Fibroblast of lung (primary cell): ENCODE measurements around the gene XRCC1. TPM values are rescaled to one million over a fixed set of nuclear protein-coding genes. Genes with fewer than 3 reads are reported as not detected.

Source experiments
- DNase-seq, 2 donors: peaks; one replicate each; pipeline versions ENCODE4 v3.0.0 to v3.0.0-alpha.2; 2010; ENCODE audit warnings: low read depth in 2 of 2
- H2AFZ ChIP-seq: 2 replicates; pipeline ENCODE4 v1.5.1; 2012; ENCODE audit warnings: low read length, control low read depth, inconsistent platforms
- H3K27ac ChIP-seq: 2 replicates; pipeline ENCODE4 v1.5.1; 2011; ENCODE audit warnings: low read length, control low read depth; ENCODE audit not compliant: insufficient read depth
- H3K27me3 ChIP-seq: 2 replicates; pipeline ENCODE4 v1.5.1; 2011; ENCODE audit warnings: mild to moderate bottlenecking, low read length; ENCODE audit not compliant: control insufficient read depth, insufficient read depth
- H3K36me3 ChIP-seq: 2 replicates; pipeline ENCODE4 v1.5.1; 2011; ENCODE audit warnings: low read length; ENCODE audit not compliant: control insufficient read depth, insufficient read depth
- H3K4me1 ChIP-seq: 2 replicates; pipeline ENCODE4 v1.5.1; 2011; ENCODE audit warnings: low read length; ENCODE audit not compliant: control insufficient read depth, insufficient read depth; ENCODE audit errors: extremely low read depth
- H3K4me2 ChIP-seq: 2 replicates; pipeline ENCODE4 v1.5.1; 2011; ENCODE audit warnings: low read length, control low read depth; ENCODE audit not compliant: insufficient read depth; ENCODE audit errors: extremely low read depth
- H3K4me3 ChIP-seq, 4 experiments: fragments of 200-600 bp in 1 of 4; sonication (generic) in 1 of 4; replicated peaks in 1 of 4; 2 replicates each; pipeline ENCODE4 v1.5.1; 2011 to 2016; ENCODE audit warnings: low read length in 4 of 4, low read depth in 3 of 4, mild to moderate bottlenecking in 3 of 4, control low read depth in 2 of 4, inconsistent platforms in 1 of 4, mixed read lengths in 1 of 4; ENCODE audit not compliant: insufficient read depth in 1 of 4; ENCODE audit errors: control extremely low read depth in 1 of 4
- H3K79me2 ChIP-seq: 2 replicates; pipeline ENCODE4 v1.5.1; 2012; ENCODE audit warnings: mild to moderate bottlenecking, low read length, inconsistent platforms; ENCODE audit not compliant: control insufficient read depth, insufficient read depth
- H3K9ac ChIP-seq: 2 replicates; pipeline ENCODE4 v1.5.1; 2011; ENCODE audit warnings: mild to moderate bottlenecking, low read length, control low read depth; ENCODE audit not compliant: insufficient read depth
- H3K9me3 ChIP-seq: 2 replicates; pipeline ENCODE4 v1.5.1; 2012; ENCODE audit warnings: low read depth, low read length; ENCODE audit not compliant: control insufficient read depth, insufficient read depth
- H4K20me1 ChIP-seq: 2 replicates; pipeline ENCODE4 v1.5.1; 2011; ENCODE audit warnings: low read length; ENCODE audit not compliant: control insufficient read depth, insufficient read depth; ENCODE audit errors: extremely low read depth
- EZH2 ChIP-seq: IDR thresholded peaks from 2 replicates; pipeline ENCODE4 v1.5.1; 2012; ENCODE audit warnings: low read length, control low read depth, mild to moderate bottlenecking; ENCODE audit errors: missing control alignments
- polyA plus RNA-seq, 2 donors: library from polyadenylated mRNA; depleted of rRNA in 1 of 2; stranded (reverse) in 1 of 2; unstranded in 1 of 2; fragments of >200 nt; gene quantifications; 2 replicates each; pipeline ENCODE4 v1.2.1, GENCODE V29; 2011 to 2012; ENCODE audit warnings: missing spikeins in 1 of 2
- total RNA-seq: library from RNA; depleted of rRNA; stranded (reverse); fragments of >200 nt; gene quantifications from 2 replicates; pipeline ENCODE4 v1.2.1, GENCODE V29; 2014
- TF ChIP-seq, protein P1 (sequence below), 2 donors: IDR thresholded peaks in 1 of 2; conservative IDR thresholded peaks in 1 of 2; 1 replicate in 1 of 2; 2 replicates in 1 of 2; pipeline ENCODE4 v1.5.1; 2011 to 2012; ENCODE audit warnings: low read length in 2 of 2, control low read depth in 1 of 2, inconsistent platforms in 1 of 2, low read depth in 1 of 2, mild to moderate bottlenecking in 1 of 2

Gene XRCC1
- total and polyA plus RNA-seq, 2 donors (not counting 1 experiment from before 2014, with no cell fraction given): 8.6 to 14.5 TPM

DNA sequence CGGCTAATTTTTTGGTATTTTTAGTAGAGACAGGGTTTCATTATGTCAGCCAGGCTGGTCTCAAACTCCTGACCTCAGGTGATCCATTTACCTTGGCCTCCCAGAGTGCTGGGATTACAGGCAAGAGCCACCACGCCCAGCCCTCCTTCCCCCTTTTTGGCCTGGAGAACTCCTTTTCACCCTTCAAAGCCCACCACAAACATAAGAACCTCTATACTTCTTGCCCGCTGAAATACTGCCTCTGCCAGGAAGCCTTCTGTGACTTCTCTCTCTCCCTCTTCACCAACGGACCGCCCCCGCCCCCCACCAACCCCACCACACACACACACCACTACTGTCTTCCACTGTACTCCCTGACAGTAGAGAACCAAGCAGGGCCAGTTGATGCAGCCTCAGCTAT, 41.6 kb upstream of the XRCC1 start:
- Histone ChIP-seq H3K4me1 (peaks cover 2% of the 10 kb centered on the region), H3K27ac (no peak overlapping the region), H3K4me2 (no peak overlapping the region), H3K27me3 (no peaks in the 10 kb centered on the region), H3K9me3 (no peaks in the 10 kb centered on the region), H3K36me3 (peaks cover 7% of the 10 kb centered on the region), H3K9ac (no peak overlapping the region), H4K20me1 (no peaks in the 10 kb centered on the region), H2AFZ (no peak overlapping the region), H3K79me2 (peaks cover 13% of the 10 kb centered on the region), H3K4me3 (no peak overlapping the region)
- no peak for DNase-seq
- TF ChIP-seq, protein P1, sequence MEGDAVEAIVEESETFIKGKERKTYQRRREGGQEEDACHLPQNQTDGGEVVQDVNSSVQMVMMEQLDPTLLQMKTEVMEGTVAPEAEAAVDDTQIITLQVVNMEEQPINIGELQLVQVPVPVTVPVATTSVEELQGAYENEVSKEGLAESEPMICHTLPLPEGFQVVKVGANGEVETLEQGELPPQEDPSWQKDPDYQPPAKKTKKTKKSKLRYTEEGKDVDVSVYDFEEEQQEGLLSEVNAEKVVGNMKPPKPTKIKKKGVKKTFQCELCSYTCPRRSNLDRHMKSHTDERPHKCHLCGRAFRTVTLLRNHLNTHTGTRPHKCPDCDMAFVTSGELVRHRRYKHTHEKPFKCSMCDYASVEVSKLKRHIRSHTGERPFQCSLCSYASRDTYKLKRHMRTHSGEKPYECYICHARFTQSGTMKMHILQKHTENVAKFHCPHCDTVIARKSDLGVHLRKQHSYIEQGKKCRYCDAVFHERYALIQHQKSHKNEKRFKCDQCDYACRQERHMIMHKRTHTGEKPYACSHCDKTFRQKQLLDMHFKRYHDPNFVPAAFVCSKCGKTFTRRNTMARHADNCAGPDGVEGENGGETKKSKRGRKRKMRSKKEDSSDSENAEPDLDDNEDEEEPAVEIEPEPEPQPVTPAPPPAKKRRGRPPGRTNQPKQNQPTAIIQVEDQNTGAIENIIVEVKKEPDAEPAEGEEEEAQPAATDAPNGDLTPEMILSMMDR (conservative IDR thresholded peaks at IDR 0.05 in 1 of 2, IDR thresholded peaks at IDR 0.05 in 1 of 2; ENCODE audit: low read depth in 1 of 2, low read length in 2 of 2): no peak
- no peak for TF ChIP-seq EZH2

DNA sequence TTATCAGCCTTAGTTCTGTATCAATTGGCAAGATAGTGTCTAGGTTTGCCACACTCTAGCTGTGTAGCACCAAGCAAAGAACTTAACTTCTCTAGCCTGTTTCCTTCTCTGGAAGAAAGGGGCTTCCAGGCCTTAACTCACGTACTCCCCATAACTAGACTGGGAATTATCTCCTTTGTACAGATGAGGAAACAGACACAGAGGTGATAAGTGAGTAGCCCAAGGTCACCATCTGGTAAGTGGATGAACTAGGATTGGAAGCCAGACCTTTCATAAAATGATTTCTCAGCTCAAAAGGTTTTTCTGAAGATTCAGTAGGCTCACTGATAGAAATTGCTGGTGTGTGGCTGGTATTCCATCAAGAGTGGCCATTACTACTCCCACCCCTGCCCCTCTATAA, 41.0 kb upstream of the XRCC1 start:
- peaks cover 2% of the 10 kb centered on the region for H3K4me1 ChIP-seq
- no peaks in the 10 kb centered on the region for H3K27me3 ChIP-seq
- TF ChIP-seq, protein P1 (conservative IDR thresholded peaks at IDR 0.05 in 1 of 2, IDR thresholded peaks at IDR 0.05 in 1 of 2; ENCODE audit: low read depth in 1 of 2, low read length in 2 of 2): no peak
- TF ChIP-seq EZH2: no peak
- H3K9ac ChIP-seq: no peak overlapping the region
- H3K4me2 ChIP-seq: no peak overlapping the region
- H3K79me2 ChIP-seq: peaks cover 13% of the 10 kb centered on the region
- no peak overlapping the region for H2AFZ ChIP-seq
- H4K20me1 ChIP-seq: no peaks in the 10 kb centered on the region
- H3K27ac ChIP-seq: no peak overlapping the region
- peaks cover 7% of the 10 kb centered on the region for H3K36me3 ChIP-seq
- no peak for DNase-seq
- H3K9me3 ChIP-seq: no peaks in the 10 kb centered on the region
- no peak overlapping the region for H3K4me3 ChIP-seq

DNA sequence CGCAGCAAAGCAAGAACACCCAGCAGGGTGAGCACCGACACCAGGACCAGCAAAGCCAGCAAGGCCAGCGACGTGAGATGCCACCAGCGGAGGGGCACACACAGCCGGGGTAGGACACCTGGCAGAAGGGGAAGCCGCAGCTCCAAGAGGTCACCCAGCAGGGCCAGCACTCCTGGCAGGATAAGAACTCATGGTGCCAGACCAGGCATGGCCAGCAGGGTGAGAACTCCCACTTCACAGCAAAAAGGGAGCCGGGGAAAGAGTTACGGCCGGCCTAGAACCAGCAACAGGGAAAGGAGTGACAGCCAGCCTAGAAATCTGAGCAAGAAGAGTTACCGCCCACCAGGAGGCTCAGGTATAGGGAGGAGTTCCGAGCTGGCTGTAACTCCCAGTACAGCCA, 37.0 kb upstream of the XRCC1 start:
- H3K36me3 ChIP-seq: peaks cover 9% of the 10 kb centered on the region
- no peaks in the 10 kb centered on the region for H3K27me3 ChIP-seq
- no peak for DNase-seq
- no peak overlapping the region for H3K4me3 ChIP-seq
- TF ChIP-seq EZH2: no peak
- TF ChIP-seq, protein P1 (conservative IDR thresholded peaks at IDR 0.05 in 1 of 2, IDR thresholded peaks at IDR 0.05 in 1 of 2; ENCODE audit: low read depth in 1 of 2, low read length in 2 of 2): no peak
- H3K4me2 ChIP-seq: no peak overlapping the region
- H4K20me1 ChIP-seq: no peaks in the 10 kb centered on the region
- H3K27ac ChIP-seq: no peak overlapping the region
- H3K79me2 ChIP-seq: peaks cover 8% of the 10 kb centered on the region
- no peak overlapping the region for H2AFZ ChIP-seq
- H3K4me1 ChIP-seq: no peaks in the 10 kb centered on the region
- no peak overlapping the region for H3K9ac ChIP-seq
- no peaks in the 10 kb centered on the region for H3K9me3 ChIP-seq
